Stimulated activated CD4-positive, alpha-beta T cell treated with anti-CD3 and anti-CD28 coated beads, Interleukin-1b, Interleukin-23, amount 100 ng/mL, for 1 hour (primary cell): Measurements from ENCODE around the gene SIVA1.

ENCODE experiments used
- DNase-seq, 2 donors: peaks; one replicate each; pipeline ENCODE4 v3.0.0-alpha.2; 2020; ENCODE audit warnings: low read depth in 2 of 2

SIVA1 gene

GRCh38 chr14:104751539-104752422 is 1.2 kb upstream of the SIVA1 start:
- no peak for DNase-seq

DNA sequence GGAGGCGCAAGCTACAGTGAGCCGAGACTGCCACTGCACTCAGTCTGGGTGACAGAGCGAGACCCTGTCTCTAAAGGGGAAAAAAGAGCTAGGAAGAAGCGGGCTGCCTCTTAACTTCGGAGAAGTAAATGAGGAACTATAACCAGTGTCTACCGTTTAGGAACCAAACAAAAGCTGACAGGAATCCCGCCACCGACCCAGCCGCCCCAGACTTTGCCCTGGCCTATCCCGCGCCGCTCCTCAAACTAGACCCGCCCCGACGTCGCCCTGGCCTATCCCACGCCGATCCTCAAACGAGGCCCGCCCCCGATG is 568 bp upstream of the SIVA1 start:
- DNase-seq = no peak

- no peak for DNase-seq
These were observed 723 bp downstream of the SIVA1 start for GRCh38 chr14:104753528-104754212.

DNA sequence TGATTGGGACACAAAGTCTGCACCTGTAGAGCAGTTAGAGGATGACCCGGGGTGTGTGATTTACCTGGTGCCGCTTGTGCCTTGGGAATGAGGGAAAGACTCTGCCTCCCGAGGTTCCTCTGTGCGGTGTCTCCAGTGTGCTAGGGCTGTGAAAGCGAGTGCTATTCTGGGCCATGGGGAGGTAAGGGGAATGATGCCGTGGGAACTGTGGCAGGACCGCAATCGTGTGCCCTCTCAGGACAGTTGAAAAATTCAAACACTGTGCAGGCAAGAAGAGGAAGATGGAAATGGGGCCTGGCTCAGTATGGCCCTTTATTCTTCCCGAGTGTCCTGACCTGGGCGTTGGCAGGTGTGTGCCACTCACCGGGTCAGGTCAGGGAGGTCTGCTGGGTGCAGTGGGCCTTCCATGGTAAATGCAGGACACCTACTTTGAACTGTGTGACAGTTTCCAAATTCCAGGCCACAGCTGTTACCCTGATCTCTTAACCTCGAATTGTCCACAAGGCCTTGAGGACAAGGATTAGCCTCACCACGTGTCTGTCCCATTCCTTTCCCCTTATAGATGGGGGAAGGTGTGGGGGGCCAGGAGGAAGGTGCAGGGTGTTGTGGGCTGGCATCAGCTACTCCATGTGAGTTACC is 1.4 kb downstream of the SIVA1 start:
- DNase-seq = no peak

DNA sequence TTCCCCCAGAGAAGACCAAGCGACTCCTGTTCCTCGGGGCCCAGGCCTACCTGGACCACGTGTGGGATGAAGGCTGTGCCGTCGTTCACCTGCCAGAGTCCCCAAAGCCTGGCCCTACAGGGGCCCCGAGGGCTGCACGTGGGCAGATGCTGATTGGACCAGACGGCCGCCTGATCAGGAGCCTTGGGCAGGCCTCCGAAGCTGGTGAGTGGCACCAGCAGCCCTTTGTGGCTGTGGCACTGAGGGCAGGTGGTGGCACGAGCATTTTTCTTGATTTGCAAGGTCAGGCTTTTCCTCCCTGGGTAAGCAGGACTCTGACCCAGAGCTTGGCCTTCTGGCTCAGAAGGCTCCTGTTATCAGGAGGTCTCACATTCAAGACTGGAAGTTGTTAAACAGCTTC is 2.7 kb downstream of the SIVA1 start:
- DNase-seq = no peak

DNA sequence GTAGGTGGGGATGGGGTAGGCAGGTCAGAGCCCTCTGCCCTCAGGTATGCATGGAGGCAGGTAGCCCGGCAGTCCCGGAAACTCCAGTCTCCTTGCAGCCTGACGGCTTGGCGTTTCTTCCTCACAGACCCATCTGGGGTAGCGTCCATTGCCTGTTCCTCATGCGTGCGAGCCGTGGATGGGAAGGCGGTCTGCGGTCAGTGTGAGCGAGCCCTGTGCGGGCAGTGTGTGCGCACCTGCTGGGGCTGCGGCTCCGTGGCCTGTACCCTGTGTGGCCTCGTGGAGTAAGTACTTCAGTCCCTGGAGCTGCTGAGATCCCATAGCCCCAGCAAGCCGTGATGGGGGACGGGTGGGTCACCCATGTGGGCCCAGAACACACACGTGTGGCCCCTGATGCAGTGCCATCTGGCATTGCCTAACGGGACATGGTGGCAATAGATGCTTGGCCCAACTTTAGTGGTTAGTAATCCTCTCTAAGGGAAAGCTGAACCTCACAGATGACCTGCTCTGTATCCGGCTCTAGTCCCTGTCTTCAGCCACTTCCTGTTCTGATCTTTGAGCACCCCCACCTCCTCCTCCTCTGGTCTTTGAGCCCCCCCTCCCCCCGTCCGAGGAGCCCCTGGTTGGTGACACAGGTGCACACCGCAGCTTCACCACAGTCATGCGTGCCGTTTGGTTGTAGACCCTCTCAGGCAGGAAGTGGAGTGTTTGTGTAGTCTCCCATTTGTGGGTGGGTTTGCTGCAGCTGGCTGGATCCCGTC is 3.7 kb downstream of the SIVA1 start:
- DNase-seq = no peak

- no peak for DNase-seq
These were observed 4.3 kb downstream of the SIVA1 start for GRCh38 chr14:104757238-104757585.

DNA sequence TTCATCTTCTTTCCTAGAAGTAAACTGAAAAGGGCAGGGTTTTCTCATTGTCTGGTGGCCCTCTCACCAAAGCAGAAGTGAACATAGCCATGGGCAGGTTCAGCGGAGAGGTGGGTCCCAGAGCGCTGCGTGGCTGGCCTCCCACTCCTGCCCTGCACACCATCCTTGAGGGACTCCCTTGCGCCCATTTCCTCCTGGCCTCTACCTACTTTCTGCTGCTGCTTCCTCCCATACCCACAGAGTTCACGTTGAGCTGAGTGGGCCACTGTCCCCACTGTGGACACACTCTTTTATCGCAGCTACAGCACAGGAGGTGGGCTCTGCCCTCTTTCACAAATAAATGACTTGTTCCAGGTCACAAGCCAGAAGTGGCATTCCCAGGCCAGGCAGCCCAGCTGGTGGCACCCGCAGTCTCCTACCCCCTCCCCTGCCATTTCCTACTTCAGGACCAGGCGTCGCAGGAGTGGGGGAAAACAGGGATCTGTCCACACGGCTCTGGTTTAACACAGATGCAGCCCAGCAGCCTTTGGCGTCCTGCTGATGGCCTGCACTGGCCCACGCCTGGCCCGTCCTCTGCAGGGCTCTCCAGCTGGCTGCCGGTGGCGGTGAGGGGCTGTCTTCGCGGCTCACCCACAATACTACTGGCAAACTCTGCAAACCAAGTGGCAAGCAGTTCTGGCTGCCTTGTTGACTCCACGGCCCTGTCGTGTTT is 4.9 kb downstream of the SIVA1 start:
- DNase-seq = no peak

GRCh38 chr14:104758981-104759969 is 6.3 kb downstream of the SIVA1 start:
- DNase-seq = no peak

- no peak for DNase-seq
These were observed 12.6 kb downstream of the SIVA1 start for GRCh38 chr14:104765517-104765916.

GRCh38 chr14:104766256-104766862 is 13.4 kb downstream of the SIVA1 start:
- DNase-seq = no peak

GRCh38 chr14:104766863-104767633 is 14.1 kb downstream of the SIVA1 start:
- no peak for DNase-seq

DNA sequence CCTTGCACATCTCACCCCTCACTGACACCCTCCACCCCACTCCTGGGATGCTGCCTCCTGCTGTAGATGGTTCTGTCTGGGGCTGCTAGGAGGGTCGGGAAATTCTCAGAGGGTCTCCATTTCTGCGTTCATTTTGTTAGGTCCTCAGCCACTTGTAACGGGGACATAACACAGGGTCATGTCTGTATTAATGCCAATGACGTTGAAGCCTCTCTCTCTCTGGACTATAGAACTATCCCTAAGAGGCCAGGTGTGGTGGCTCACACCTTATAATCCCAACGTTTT is 14.6 kb downstream of the SIVA1 start:
- no peak for DNase-seq

DNA sequence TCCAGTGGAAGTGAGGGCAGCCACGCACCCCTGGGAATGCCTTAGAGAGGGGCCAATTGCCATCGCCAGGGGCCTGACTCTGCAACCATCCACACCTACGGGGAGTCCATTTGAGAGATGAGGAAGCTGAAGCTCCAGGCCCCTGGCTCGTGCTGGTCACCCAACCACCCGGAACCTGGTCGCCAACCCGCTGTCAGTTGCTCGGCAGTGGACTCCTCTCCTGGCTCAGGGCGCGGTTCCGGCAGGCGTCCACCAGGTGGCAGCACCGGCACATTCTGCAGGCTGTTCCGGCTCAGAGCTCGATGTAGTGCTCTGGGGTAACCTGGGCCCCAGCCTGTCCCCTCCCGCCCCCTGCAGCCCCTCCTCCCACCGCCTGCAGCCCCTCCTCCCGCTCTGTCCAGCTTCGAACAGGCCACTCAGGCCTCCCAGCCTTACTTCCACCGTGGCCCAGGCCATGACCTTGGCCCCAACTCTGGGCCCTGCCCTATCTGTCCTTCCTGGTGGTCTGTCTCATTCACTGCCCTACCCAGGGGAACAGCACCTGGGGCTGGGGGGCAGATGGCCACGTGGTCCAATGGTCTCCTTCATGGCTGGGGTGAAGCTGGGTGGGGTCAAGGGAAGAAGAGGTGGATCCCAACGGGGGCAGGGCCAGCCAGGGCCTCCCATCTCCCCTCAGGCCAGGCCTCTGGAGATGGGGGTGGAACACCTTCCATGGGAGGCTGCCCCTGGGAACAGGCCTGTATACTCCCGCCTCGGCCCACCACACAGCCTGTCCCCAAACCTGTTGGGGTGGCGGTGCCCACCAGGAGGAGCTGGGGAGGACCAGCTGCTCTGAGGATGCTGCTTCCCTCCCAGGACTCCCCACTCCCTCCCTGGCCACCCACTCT is 15.7 kb downstream of the SIVA1 start:
- peak; percentile 80 to 93 for DNase-seq

DNA sequence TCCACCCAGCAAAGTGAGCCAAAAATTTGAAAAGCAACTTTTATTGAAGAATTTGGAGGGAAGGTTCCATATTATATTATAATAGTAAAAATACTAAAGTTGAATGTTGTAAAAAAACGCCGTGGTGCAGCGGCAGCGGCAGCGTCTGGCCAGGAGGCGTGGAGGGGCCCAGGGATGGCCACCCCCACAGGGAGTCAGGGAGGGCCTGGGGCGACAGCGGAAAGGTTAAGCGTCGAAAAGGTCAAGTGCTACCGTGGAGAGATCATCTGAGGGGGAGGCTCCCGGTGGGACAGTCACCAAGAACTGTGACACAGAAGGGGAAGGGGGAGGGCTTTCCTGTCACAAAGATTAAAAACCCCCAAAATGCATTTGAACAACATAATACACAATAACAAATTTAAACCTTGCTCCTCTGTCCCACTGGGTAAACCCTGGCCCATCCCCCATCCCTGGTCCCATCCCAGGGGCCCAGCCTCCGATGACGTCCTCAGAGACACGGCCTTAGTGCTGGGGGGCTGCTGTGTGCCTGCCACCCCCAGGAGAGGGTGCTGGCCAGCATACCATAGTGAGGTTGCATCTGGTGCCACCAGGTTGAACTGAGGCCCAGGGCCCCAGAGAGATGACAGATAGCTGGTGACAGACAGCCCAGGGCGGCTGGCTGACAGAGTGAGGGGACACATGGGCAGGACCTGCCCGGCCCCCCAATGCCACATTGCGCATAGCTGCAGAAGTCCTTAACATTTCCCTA is 16.6 kb downstream of the SIVA1 start:
- no peak for DNase-seq

GRCh38 chr14:104770072-104770579 is 17.2 kb downstream of the SIVA1 start:
- DNase-seq = no peak

- DNase-seq = no peak
These were observed 17.9 kb downstream of the SIVA1 start for GRCh38 chr14:104770851-104771272.
